ENCODE results near the gene OOEP.

OOEP gene

DNA sequence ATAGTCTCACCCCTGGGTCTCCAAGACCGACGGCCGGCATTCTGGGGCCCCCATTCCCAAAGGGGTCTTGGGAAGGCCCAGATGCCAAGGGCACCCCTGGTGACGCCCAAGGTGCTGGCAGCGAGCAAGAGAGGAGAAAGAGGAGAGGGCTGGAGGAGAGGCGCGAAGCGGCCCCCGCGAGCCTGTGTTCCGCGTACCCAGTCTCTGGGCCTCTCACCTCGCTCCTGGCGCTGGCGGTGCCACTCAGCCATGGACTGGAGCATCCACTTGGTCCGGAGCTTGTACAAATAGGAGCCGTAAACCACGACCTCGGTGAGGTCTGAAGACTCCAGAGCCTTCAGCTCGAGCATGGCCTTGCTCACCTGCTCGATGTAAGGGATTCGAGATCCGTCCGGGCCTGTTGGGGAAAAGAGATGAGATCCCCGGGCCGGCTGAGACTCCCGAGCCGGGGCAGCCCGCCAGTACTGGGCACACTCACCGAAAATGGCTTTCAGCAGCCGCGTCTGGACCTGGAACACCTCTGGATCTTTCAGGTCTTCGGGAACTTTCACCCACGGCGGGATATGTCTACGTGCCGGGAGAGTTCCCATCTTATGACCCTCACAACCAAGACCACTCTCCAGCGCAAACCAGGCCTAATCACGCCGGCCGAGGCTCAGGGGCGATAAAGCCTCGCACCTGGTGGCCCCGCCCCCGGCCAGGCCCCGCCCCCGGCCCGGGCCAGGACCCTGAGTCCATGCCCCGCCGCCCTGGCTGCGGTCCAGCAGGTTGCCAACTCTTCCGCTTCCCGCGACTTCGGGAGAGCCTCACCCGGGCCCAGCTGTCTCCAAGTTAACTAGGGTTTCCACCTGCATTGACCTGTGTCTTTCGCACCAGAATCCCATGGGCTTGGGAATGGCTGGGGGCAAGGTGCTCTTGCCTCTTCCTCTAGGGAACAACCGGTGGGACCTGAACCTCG is 15.8 kb downstream of the OOEP start, which contains the start of gene DPPA5:
Gene DPPA5 (minus strand): TSS at position 641 of the 958 bp plus-strand sequence. CDS start 51 bp downstream, at position 590.
- Mint-ChIP-seq H3K4me1 (ENCODE audit: low read depth in 2 of 2) (no peaks in the 10 kb centered on the region), H3K9me3 (no peaks in the 10 kb centered on the region), H3K4me3 (no peak within 1 kb of the TSS), H3K27me3 (peaks cover 26 to 32% of the 10 kb centered on the region in 2 donors), H3K36me3 (ENCODE audit: insufficient read depth) (no peaks in the 10 kb centered on the region), H3K27ac (no peak within 1 kb of the TSS)
- DNase-seq (no peak), ATAC-seq (replicated peaks) (no peak)

DNA sequence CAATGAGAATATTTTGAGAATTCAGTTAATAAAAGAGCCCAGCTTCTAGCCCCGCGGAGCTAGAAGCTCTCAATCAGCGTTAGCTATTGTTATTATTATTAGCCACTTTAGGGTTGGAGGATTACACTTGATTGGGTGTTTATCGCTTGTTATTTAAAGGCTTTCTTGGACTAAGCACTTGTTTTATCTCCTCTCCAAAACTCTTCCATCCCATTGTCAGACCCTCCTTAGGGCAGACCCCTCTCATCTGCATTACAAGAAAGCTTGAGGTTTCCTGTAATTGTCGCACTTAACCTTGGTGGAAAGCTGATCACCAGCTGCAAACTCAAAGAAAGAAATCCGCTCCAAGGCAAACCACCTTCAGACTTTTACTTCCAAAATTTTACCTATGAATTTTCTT is 20.4 kb downstream of the OOEP start:
- H3K36me3 Mint-ChIP-seq (ENCODE audit: insufficient read depth): no peaks in the 10 kb centered on the region
- H3K4me3 Mint-ChIP-seq: no peak overlapping the region
- no peak for ATAC-seq (replicated peaks)
- peaks cover 43% of the 10 kb centered on the region in 2 donors for H3K27me3 Mint-ChIP-seq
- H3K27ac Mint-ChIP-seq: no peak overlapping the region
- H3K4me1 Mint-ChIP-seq (ENCODE audit: low read depth in 2 of 2): no peaks in the 10 kb centered on the region
- DNase-seq: no peak
- no peaks in the 10 kb centered on the region for H3K9me3 Mint-ChIP-seq

DNA sequence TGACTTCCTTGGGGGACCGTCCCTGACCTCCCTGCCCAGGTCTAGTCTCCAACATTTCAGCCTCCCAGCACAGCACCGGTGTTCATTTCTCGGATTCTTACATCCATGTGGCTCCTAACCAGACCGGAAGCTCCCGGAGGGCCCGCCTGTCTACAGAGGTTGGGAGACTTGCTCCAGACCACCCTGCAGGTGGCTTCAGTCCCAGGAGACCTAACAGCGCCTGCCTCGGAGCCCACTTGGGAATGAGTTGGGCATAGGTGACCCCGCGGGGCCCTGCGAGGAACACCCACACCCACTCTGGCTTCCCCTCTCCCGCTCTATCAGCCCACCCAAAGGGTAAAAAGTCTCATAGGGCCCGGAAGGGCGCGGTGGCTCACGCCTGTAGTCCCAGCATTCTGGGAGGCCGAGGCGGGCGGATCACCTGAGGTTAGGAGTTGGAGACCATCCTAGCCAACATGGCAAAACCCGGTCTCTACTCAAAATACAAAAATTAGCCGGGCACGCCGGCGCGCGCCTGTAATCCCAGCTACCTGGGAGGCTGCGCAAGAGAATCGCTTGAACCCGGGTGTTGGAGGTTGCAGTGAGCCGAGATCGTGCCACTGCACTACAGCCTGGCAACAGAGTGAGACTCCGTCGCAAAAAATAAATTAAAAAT is 21.0 kb downstream of the OOEP start:
- H3K4me3 Mint-ChIP-seq: no peak overlapping the region
- ATAC-seq (replicated peaks) (no peak), DNase-seq (no peak)
- peaks cover 43% of the 10 kb centered on the region in 2 donors for H3K27me3 Mint-ChIP-seq
- H3K36me3 Mint-ChIP-seq (ENCODE audit: insufficient read depth): no peaks in the 10 kb centered on the region
- no peaks in the 10 kb centered on the region for H3K4me1 Mint-ChIP-seq (ENCODE audit: low read depth in 2 of 2)
- no peak overlapping the region for H3K27ac Mint-ChIP-seq
- no peaks in the 10 kb centered on the region for H3K9me3 Mint-ChIP-seq

DNA sequence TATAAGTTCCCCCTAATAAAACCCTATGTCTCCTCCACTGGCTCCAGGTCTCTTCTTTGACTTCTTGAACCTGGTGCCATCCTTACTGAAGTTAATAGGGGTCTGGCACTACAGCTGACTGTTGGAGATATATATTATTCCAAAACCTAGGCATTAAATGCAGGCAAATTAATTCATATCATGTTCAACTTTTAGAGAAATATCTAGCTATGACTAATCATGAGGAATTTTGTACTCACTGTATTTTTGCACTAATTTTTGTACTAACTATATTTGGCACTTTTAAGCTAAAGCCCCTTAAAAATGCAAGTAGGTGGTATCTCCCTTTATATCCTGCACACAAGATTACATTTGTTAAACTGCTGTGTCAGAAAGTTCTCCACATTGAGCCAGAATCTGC is 26.5 kb downstream of the OOEP start:
- Mint-ChIP-seq H3K27me3 (peaks cover 10 to 19% of the 10 kb centered on the region in 2 donors), H3K9me3 (no peaks in the 10 kb centered on the region), H3K4me3 (no peak overlapping the region), H3K36me3 (ENCODE audit: insufficient read depth) (no peaks in the 10 kb centered on the region), H3K4me1 (ENCODE audit: low read depth in 2 of 2) (no peaks in the 10 kb centered on the region), H3K27ac (no peak overlapping the region)
- ATAC-seq (replicated peaks): no peak
- no peak for DNase-seq

DNA sequence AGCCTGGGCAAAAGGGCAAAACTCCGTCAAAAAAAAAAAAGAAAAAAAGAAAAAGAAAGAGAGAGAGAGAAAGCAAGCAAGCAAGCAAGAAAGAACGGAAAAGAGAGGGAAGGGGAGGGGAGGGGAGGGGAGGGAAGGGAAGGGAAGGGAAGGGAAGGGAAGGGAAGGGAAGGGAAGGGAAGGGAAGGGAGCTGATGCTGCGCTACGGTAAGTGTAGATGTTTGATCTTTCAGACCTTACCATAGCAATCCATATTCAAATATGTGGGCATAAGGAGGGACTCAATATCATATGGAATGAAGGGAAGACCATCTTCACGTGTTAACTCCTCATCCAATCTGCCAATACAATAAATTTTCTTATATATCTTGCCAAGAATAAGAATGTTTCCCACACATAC is 27.5 kb downstream of the OOEP start:
- DNase-seq (no peak), ATAC-seq (replicated peaks) (no peak)
- Mint-ChIP-seq H3K9me3 (no peaks in the 10 kb centered on the region), H3K36me3 (ENCODE audit: insufficient read depth) (no peaks in the 10 kb centered on the region), H3K27me3 (peaks cover 6 to 9% of the 10 kb centered on the region in 2 donors), H3K4me3 (no peak overlapping the region), H3K27ac (no peak overlapping the region), H3K4me1 (ENCODE audit: low read depth in 2 of 2) (no peaks in the 10 kb centered on the region)

DNA sequence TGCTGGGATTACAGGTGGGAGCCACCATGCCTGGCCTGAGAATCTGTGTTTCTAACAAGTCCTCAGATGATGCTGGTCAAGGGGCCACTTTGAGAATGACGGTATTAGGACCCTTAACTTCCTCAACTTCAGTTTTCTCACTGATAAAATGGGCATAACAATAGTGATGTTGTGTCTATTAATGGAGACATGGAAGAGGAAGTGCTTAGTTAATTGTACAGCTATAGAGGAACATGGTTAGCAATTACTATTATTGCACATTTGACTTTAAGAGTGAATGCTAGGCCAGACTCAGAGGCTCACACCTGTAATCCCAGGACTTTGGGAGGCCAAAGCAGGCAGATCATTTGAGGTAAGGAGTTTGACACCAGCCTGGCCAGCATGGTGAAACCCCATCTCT is 28.4 kb downstream of the OOEP start:
- Mint-ChIP-seq H3K4me1 (ENCODE audit: low read depth in 2 of 2) (no peaks in the 10 kb centered on the region), H3K27ac (no peak overlapping the region), H3K9me3 (no peaks in the 10 kb centered on the region), H3K4me3 (no peak overlapping the region), H3K27me3 (peaks cover 0 to under 1% of the 10 kb centered on the region in 2 donors), H3K36me3 (ENCODE audit: insufficient read depth) (no peaks in the 10 kb centered on the region)
- no peak for DNase-seq
- no peak for ATAC-seq (replicated peaks)

DNA sequence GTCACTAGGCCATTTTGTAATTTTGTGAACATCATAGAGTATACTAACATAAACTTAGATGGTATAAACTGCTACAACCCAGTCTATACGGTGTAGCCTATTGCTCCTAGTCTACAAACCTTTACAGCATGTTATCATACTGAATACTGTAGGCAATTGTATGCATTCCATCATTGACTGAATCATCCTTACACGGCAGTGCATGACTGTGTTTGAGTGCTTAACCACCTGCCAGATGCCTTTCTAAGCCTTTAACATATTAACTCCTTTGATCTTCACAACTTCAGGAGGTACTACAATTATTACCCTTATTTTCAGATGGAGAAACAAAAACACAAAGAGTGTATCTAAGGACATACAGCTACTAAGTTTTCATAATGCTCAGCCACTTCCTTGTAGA is 29.6 kb downstream of the OOEP start:
- DNase-seq (no peak), ATAC-seq (replicated peaks) (no peak)
- Mint-ChIP-seq H3K4me3 (no peak overlapping the region), H3K27ac (no peak overlapping the region), H3K4me1 (ENCODE audit: low read depth in 2 of 2) (no peaks in the 10 kb centered on the region), H3K36me3 (ENCODE audit: insufficient read depth) (no peaks in the 10 kb centered on the region), H3K27me3 (no peaks in the 10 kb centered on the region), H3K9me3 (no peaks in the 10 kb centered on the region)

DNA sequence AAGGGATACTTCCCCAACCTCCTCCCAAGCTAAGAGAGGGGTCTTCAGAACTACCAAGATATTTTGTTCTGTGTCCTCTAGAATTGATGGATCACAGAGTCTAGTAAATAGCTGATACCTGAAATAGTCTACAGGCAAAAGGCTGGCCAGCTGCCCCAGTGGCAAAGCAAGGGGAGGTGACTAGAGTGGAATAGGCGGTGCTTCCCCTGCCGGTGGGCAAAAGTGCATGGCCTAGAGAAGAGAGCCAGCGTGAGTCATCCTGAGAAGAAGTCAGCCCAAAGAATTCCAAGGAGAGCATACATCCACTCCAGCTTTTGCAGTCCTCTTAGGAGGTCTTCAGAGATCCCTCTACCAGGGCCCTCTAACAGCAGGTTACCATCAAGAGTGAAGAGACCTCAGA is 30.4 kb downstream of the OOEP start:
- DNase-seq (no peak), ATAC-seq (replicated peaks) (no peak)
- no peak overlapping the region for H3K4me3 Mint-ChIP-seq
- no peaks in the 10 kb centered on the region for H3K9me3 Mint-ChIP-seq
- H3K36me3 Mint-ChIP-seq (ENCODE audit: insufficient read depth): no peaks in the 10 kb centered on the region
- H3K4me1 Mint-ChIP-seq (ENCODE audit: low read depth in 2 of 2): no peaks in the 10 kb centered on the region
- no peak overlapping the region for H3K27ac Mint-ChIP-seq
- H3K27me3 Mint-ChIP-seq: no peaks in the 10 kb centered on the region

DNA sequence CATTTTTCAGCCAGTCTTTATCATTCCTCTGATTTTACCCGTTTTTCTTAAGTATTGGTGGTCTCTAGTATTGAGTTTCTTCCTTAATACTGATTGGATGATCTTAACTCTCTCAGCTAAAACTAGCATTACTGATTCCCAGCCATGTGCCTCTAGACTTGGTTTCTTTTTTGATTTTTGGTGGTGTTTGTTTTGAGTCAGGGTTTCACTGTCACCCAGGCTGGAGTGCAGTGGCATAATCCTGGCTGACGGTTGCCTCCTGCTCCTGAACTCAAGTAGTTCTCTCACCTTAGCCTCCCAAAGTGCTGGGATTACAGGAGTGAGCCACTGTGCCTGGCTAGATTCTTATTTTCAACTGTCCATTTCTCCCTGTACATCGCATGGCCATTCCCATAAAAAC is 40.5 kb downstream of the OOEP start:
- Mint-ChIP-seq H3K4me3 (no peak overlapping the region), H3K4me1 (ENCODE audit: low read depth in 2 of 2) (no peaks in the 10 kb centered on the region), H3K9me3 (no peaks in the 10 kb centered on the region), H3K27ac (no peak overlapping the region), H3K27me3 (peaks cover 20 to 32% of the 10 kb centered on the region in 2 donors), H3K36me3 (ENCODE audit: insufficient read depth) (peaks cover 9% of the 10 kb centered on the region)
- ATAC-seq (replicated peaks) (no peak), DNase-seq (no peak)

DNA sequence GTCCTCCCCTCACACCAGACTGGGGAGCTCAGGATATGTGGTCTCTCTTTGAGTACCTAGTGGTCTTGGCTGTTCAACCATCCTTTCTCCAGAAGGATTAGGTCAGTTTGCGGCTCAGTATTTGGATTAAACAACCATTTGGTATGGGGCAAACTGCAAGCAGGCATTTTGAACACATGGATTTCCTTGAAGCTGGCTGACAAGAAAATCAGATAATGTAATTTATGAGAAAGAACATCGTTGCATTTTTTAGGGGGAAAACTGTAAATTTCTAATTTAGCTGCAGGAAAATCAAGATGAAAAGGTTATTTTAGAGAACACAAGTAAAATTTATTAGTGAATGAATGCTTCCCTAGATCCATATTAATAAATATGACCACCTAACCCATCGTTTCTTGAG is 40.9 kb downstream of the OOEP start:
- DNase-seq (no peak), ATAC-seq (replicated peaks) (no peak)
- Mint-ChIP-seq H3K4me3 (no peak overlapping the region), H3K36me3 (ENCODE audit: insufficient read depth) (peaks cover 9% of the 10 kb centered on the region), H3K4me1 (ENCODE audit: low read depth in 2 of 2) (no peaks in the 10 kb centered on the region), H3K27me3 (peaks cover 20 to 32% of the 10 kb centered on the region in 2 donors), H3K9me3 (no peaks in the 10 kb centered on the region), H3K27ac (no peak overlapping the region)

DNA sequence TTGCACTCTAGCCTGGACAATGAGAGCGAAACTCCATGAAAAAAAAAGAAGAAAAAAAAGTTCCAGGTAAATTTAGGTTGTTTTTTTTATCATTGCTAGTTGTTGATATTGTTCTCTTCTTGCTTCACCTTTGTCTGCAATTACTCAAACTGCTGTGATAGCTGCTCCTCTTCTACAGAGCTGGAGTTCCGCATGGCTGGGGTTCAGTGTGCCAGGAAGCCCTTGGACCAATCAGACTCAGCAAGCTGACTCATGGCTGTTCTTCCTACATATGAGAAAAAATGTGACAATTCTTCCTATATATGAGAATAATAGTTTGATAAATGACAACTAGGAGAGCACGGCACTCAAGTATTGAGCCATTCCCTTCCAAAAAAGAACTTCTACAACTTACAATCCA is 44.0 kb downstream of the OOEP start:
- no peak for ATAC-seq (replicated peaks)
- H3K9me3 Mint-ChIP-seq: no peaks in the 10 kb centered on the region
- H3K27me3 Mint-ChIP-seq: peaks cover 20 to 32% of the 10 kb centered on the region in 2 donors
- no peaks in the 10 kb centered on the region for H3K4me1 Mint-ChIP-seq (ENCODE audit: low read depth in 2 of 2)
- H3K27ac Mint-ChIP-seq: no peak overlapping the region
- DNase-seq: no peak
- H3K4me3 Mint-ChIP-seq: no peak overlapping the region
- H3K36me3 Mint-ChIP-seq (ENCODE audit: insufficient read depth): peaks cover 9% of the 10 kb centered on the region

DNA sequence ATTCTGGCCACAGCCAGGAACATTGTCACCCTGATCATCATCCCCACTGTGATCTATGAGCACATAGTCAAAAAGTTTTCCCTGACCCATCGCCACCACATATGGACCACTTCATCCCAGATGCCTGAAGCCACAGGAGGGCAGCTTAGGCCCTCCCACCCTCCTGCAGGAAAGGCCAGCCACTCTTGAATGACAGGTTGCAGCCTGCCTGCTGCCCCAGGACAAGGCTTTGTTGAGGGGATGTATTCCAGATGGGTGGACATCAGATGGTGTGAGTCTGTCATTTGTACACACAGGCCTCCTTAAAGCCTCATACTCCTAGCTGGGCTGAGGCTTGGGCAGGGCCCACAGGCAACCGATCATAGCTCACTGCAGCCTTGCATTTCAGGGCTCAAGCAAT is 46.4 kb downstream of the OOEP start:
- Mint-ChIP-seq H3K27ac (no peak overlapping the region), H3K36me3 (ENCODE audit: insufficient read depth) (peaks cover 4% of the 10 kb centered on the region), H3K9me3 (no peaks in the 10 kb centered on the region), H3K4me1 (ENCODE audit: low read depth in 2 of 2) (no peaks in the 10 kb centered on the region), H3K4me3 (no peak overlapping the region), H3K27me3 (peaks cover 8 to 23% of the 10 kb centered on the region in 2 donors)
- ATAC-seq (replicated peaks) (no peak), DNase-seq (no peak)

Measured in effector memory CD8-positive, alpha-beta T cell (primary cell).